K562 (cell line): ENCODE results near the gene ZFAND3. TPM values are rescaled to one million over a fixed set of nuclear protein-coding genes. Genes with fewer than 3 reads are reported as not detected.

ENCODE experiments used
- ATAC-seq: fragments of 200-7000 bp; cut with Tn5 transposase; 3 replicates; pipeline ENCODE4 v1.9.1; 2020; ENCODE audit warnings: moderate library complexity
- BruUV-seq: library from RNA; stranded (reverse); fragments of 400-500 nt; replicated peaks from 2 replicates; lab custom pipeline; 2021; lab: Mats Ljungman, UMichigan
- CTCF ChIA-PET: fragments of 300-600 bp; formaldehyde crosslinking; extraction: SDS; loops from one replicate; lab custom pipeline; 2021; ENCODE audit warnings: low intra/inter-chr PET ratio; lab: Yijun Ruan, JAX
- POLR2A ChIA-PET: fragments of 300-600, 350-650 bp; sonication (Branson Sonifier 250); formaldehyde crosslinking; extraction: SDS; loops from one replicate; lab custom pipeline; 2021; ENCODE audit warnings: antibody characterized with exemption, inconsistent platforms; lab: Yijun Ruan, JAX
- DNase-seq, 4 experiments: peaks; one replicate each; pipeline versions ENCODE4 v3.0.0 to v3.0.0-alpha.2; 2011 to 2018; ENCODE audit warnings: low spot score in 3 of 4, mixed read lengths in 3 of 4; ENCODE audit errors: extremely low read depth in 1 of 4
- FAIRE-seq: peaks from 2 replicates; lab custom pipeline; 2011; peaks lifted over from hg19 to GRCh38; lab: Jason Lieb, UNC
- H2AFZ ChIP-seq: 2 replicates; pipeline ENCODE4 v1.6.0; 2011; ENCODE audit warnings: low read depth, low read length, control low read depth, inconsistent platforms
- H3K27ac ChIP-seq: fragments of 200-600 bp; 3 replicates; pipeline ENCODE4 v1.8.0; 2011; ENCODE audit warnings: low read depth, mild to moderate bottlenecking, control low read depth, inconsistent platforms, low read length, moderate library complexity, mixed read lengths; ENCODE audit errors: extremely low read depth
- H3K27me3 ChIP-seq, 2 experiments: fragments of 300-600 bp in 1 of 2; 2 replicates in 1 of 2; 3 replicates in 1 of 2; pipeline versions ENCODE4 v1.6.0 to v1.8.0; 2011; ENCODE audit warnings: inconsistent platforms in 2 of 2, low read length in 2 of 2, mild to moderate bottlenecking in 1 of 2, mixed read lengths in 1 of 2, moderate library complexity in 1 of 2; ENCODE audit not compliant: control insufficient read depth in 2 of 2, insufficient read depth in 2 of 2
- H3K36me3 ChIP-seq: fragments of 300-600 bp; 3 replicates; pipeline ENCODE4 v1.8.0; 2011; ENCODE audit warnings: mild to moderate bottlenecking, low read length, inconsistent platforms; ENCODE audit not compliant: control insufficient read depth, insufficient read depth
- H3K4me1 ChIP-seq, 2 experiments: fragments of 200-600 bp in 1 of 2; replicated peaks in 1 of 2; 2 replicates in 1 of 2; 3 replicates in 1 of 2; pipeline versions ENCODE4 v1.5.1 to v1.8.0; 2011; ENCODE audit warnings: inconsistent platforms in 2 of 2, low read length in 2 of 2, mild to moderate bottlenecking in 1 of 2, mixed read lengths in 1 of 2, moderate library complexity in 1 of 2; ENCODE audit not compliant: control insufficient read depth in 2 of 2, insufficient read depth in 2 of 2
- H3K4me2 ChIP-seq: 2 replicates; pipeline ENCODE4 v1.6.1; 2011; ENCODE audit warnings: low read length, control low read depth, inconsistent platforms, mixed read lengths; ENCODE audit not compliant: insufficient read depth
- H3K4me3 ChIP-seq: fragments of 200-600 bp; sonication (generic), shearing (Covaris generic); 2 replicates; pipeline ENCODE4 v1.5.1; 2016; ENCODE audit warnings: control low read depth, inconsistent platforms
- H3K79me2 ChIP-seq: fragments of 200-600 bp; 3 replicates; pipeline ENCODE4 v1.8.0; 2011; ENCODE audit warnings: low read length, inconsistent platforms; ENCODE audit not compliant: control insufficient read depth, insufficient read depth
- H3K9ac ChIP-seq, 2 experiments: 2 replicates each; pipeline versions ENCODE4 v1.6.0 to v1.6.1; 2011; ENCODE audit warnings: low read depth in 2 of 2, low read length in 2 of 2, control low read depth in 1 of 2, inconsistent platforms in 1 of 2, mild to moderate bottlenecking in 1 of 2, mixed read lengths in 1 of 2; ENCODE audit not compliant: insufficient read depth in 1 of 2
- H3K9me1 ChIP-seq: one replicate; pipeline ENCODE4 v1.6.0; 2011; ENCODE audit warnings: inconsistent platforms, mild to moderate bottlenecking, low read length, moderate library complexity; ENCODE audit not compliant: control insufficient read depth, insufficient read depth
- H3K9me3 ChIP-seq: replicated peaks from 2 replicates; pipeline ENCODE4 v1.5.1; 2011; ENCODE audit warnings: low read depth, low read length, inconsistent platforms; ENCODE audit not compliant: control insufficient read depth, insufficient read depth
- H4K20me1 ChIP-seq: replicated peaks from 2 replicates; pipeline ENCODE4 v1.6.1; 2011; ENCODE audit warnings: low read length, inconsistent platforms, mixed read lengths; ENCODE audit not compliant: control insufficient read depth, insufficient read depth
- CBX5 ChIP-seq: IDR thresholded peaks from 2 replicates; pipeline ENCODE4 v1.6.1; 2014; ENCODE audit warnings: low read depth, borderline replicate concordance
- CCNT2 ChIP-seq: IDR thresholded peaks from 2 replicates; pipeline ENCODE4 v1.6.1; 2011; ENCODE audit warnings: borderline replicate concordance, low read depth, mild to moderate bottlenecking, moderate library complexity, mixed read lengths, low read length; ENCODE audit not compliant: insufficient read length; ENCODE audit errors: extremely low read depth
- GABPA ChIP-seq: fragments of 200-800 bp; sonication (Bioruptor generic); conservative IDR thresholded peaks from 2 replicates; pipeline ENCODE4 v1.6.1; 2016; ENCODE audit warnings: low read depth, missing genetic modification characterization, missing compliant biosample characterization
- HNRNPH1 ChIP-seq: fragments of 200-400 bp; formaldehyde crosslinking; optimal IDR thresholded peaks from 2 replicates; pipeline ENCODE3; 2017; ENCODE audit warnings: low read depth, mild to moderate bottlenecking, low read length, moderate library complexity
- MEF2D ChIP-seq: conservative IDR thresholded peaks from 2 replicates; pipeline ENCODE4 v1.6.1; 2016; ENCODE audit warnings: low read depth, missing genetic modification characterization, missing compliant biosample characterization
- MTA2 ChIP-seq: fragments of 450-650 bp; IDR thresholded peaks from 2 replicates; pipeline ENCODE4 v1.6.1; 2016; ENCODE audit warnings: low read depth
- NCOA6 ChIP-seq: fragments of 450-650 bp; IDR thresholded peaks from 2 replicates; pipeline ENCODE4 v1.6.1; 2017; ENCODE audit warnings: mild to moderate bottlenecking
- NFXL1 ChIP-seq: fragments of 450-650 bp; formaldehyde crosslinking; IDR thresholded peaks from 2 replicates; pipeline ENCODE4 v1.4.0; 2021; ENCODE audit warnings: mild to moderate bottlenecking
- NR2C2 ChIP-seq, 2 experiments: fragments of 200-800 bp in 1 of 2; sonication (Bioruptor generic) in 1 of 2; sonication (generic) in 1 of 2; formaldehyde crosslinking in 1 of 2; IDR thresholded peaks; 2 replicates each; pipeline versions ENCODE4 v1.6.1 to v1.8.0; 2016 to 2022; ENCODE audit warnings: mild to moderate bottlenecking in 1 of 2, missing compliant biosample characterization in 1 of 2, missing genetic modification characterization in 1 of 2, missing genetic modification reagents in 1 of 2
- PML ChIP-seq: IDR thresholded peaks from 2 replicates; pipeline ENCODE4 v1.6.1; 2012; ENCODE audit warnings: low read length, inconsistent platforms
- TRIM28 ChIP-seq: fragments of 450-650 bp; IDR thresholded peaks from 2 replicates; pipeline ENCODE4 v1.6.1; 2017
- ZNF436 ChIP-seq: fragments of 250-450, 450-650 bp; sonication (Bioruptor Pico); formaldehyde crosslinking; IDR thresholded peaks from 2 replicates; pipeline ENCODE4 v1.7.0; 2020; ENCODE audit warnings: mild to moderate bottlenecking
- ZNF57 ChIP-seq: fragments of 450-650 bp; formaldehyde crosslinking; IDR thresholded peaks from 2 replicates; pipeline ENCODE4 v1.4.0; 2020; ENCODE audit warnings: mild to moderate bottlenecking, moderate library complexity
- ZNF644 ChIP-seq: fragments of 200-800 bp; sonication (Bioruptor generic); IDR thresholded peaks from 2 replicates; pipeline ENCODE4 v1.6.1; 2016; ENCODE audit warnings: low read depth, missing genetic modification characterization, missing compliant biosample characterization
- ZNF707 ChIP-seq: fragments of 250-450 bp; sonication (Bioruptor Pico); conservative IDR thresholded peaks from 2 replicates; pipeline ENCODE4 v1.8.0; 2022; ENCODE audit warnings: inconsistent platforms, mild to moderate bottlenecking, moderate library complexity
- ZSCAN32 ChIP-seq: fragments of 450-650 bp; formaldehyde crosslinking; IDR thresholded peaks from 2 replicates; pipeline ENCODE4 v1.4.0; 2020; ENCODE audit warnings: mild to moderate bottlenecking, moderate library complexity
- WGBS: fragments of 100-300 bp; shearing (Covaris generic); methylation state at CpG from one replicate; pipeline ENCODE4 v1.1.6; 2016; ENCODE audit warnings: low coverage, mixed read lengths; ENCODE audit not compliant: insufficient coverage; ENCODE audit errors: missing lambda C conversion rate; 5-methylcytosine and 5-hydroxymethylcytosine counted together
- in situ Hi-C: fragments of 300-500 bp; cut with MboI; formaldehyde crosslinking; loops from 4 replicates; pipeline ENCODE4 v1.15.0; 2018; ENCODE audit warnings: inconsistent platforms, mixed read lengths
- intact Hi-C: fragments of 100-400 bp; cut with micrococcal nuclease; formaldehyde crosslinking; loops from 2 replicates; pipeline ENCODE4 v1.14.2; 2022
- polyA plus RNA-seq, 8 experiments: library from polyadenylated mRNA; depleted of rRNA in 4 of 8; stranded (reverse) in 5 of 8; unstranded in 3 of 8; fragments of >200 nt; fragmentation: Nextera tagmentation in 2 of 8; fragmentation: Illumina TruSeq in 1 of 8; extraction: Ambion mirVana in 2 of 8; extraction: Trizol in 1 of 8; gene quantifications; 2 replicates each; pipeline versions ENCODE4 v1.2.1 to v1.2.3, GENCODE V29; 2011 to 2014; ENCODE audit warnings: inconsistent platforms in 1 of 8, missing spikeins in 1 of 8
- total RNA-seq, 7 experiments: library from RNA; depleted of rRNA in 6 of 7; stranded (reverse); fragments of >200 nt in 6 of 7; fragmentation: Illumina TruSeq in 2 of 7; extraction: Trizol in 2 of 7; gene quantifications; 2 replicates each; pipeline versions ENCODE4 v1.2.1 to v1.2.3, GENCODE V29; 2011 to 2021; ENCODE audit warnings: low replicate concordance in 1 of 7
- TF ChIP-seq, protein P1 (sequence below): IDR thresholded peaks from 2 replicates; pipeline ENCODE4 v1.6.1; 2011; ENCODE audit warnings: borderline replicate concordance, low read depth, mild to moderate bottlenecking, moderate library complexity, low read length; ENCODE audit not compliant: insufficient read depth, poor library complexity, severe bottlenecking
- TF ChIP-seq, protein P2 (sequence below): sonication (generic); formaldehyde crosslinking; IDR thresholded peaks from 2 replicates; pipeline ENCODE4 v1.8.1; 2023; ENCODE audit warnings: mild to moderate bottlenecking, missing genetic modification reagents

The ZFAND3 gene
- total and polyA plus RNA-seq, 9 of the 15 experiments (the other 6 are each of a cell fraction or from before 2014, with no cell fraction given) = 0.81 to 26.6 (median 11.8) TPM

DNA sequence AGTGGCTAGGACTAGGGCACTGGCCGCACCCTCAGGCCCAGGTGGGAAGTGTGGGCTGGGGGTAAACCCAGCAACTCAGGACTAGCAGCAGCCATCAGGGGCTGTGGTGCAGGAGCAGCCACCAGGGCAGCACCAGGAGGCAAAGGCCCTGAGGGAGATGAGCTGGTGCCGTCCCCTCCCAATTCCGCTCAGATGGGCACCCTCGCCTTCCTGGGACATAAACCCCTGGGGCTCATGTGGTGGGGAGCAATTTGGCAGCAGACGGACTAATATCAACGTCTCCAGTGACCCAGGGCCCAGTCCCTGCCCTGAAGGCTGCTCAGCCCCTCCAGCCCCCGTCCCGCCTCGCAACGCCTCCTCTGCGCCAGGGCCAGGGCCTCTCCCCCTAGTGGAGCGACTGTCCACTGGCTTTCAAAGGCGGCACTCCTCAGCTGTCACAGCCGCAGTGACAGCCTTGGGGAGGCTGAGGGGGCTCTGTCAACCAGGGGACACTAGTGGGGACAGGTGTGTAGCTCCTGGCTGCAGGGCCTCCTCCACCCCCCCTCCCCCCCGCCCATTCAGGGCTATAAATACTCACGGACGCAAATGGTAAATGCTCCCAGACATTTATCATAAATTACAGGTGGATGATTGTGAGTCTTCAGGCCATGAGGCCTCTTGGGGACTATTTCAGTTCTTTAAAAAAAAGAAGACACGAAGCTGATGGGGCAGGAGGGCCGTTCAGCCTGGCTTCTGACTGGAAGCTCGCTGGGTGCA is 349.9 kb downstream of the ZFAND3 start:
- FAIRE-seq (no peak), ATAC-seq (peak; percentile 58), DNase-seq (no peak)
- H3K9me1 ChIP-seq = no peaks in the 10 kb centered on the region
- no peaks in the 10 kb centered on the region for H3K9me3 ChIP-seq
- H2AFZ ChIP-seq = no peak overlapping the region
- H3K4me2 ChIP-seq = no peak overlapping the region
- no TSS peak for BruUV-seq
- CTCF ChIA-PET = no interaction called here
- no peaks in the 10 kb centered on the region for H3K79me2 ChIP-seq
- no peak overlapping the region for H3K27ac ChIP-seq
- in situ Hi-C loops (no loop called here), intact Hi-C loops (no loop called here)
- 36% methylated on average over 19 of the region's 20 CpGs for WGBS
- no peak overlapping the region for H3K4me3 ChIP-seq
- POLR2A ChIA-PET = interaction anchor here (0.7 kb wide), 1 partner anchor 45 kb away, joined by 3 read pairs; no protein-coding TSS in a partner anchor
- H3K9ac ChIP-seq = no peak overlapping the region
- no peaks in the 10 kb centered on the region for H3K36me3 ChIP-seq
- peaks cover 16 to 25% of the 10 kb centered on the region in 2 experiments; a peak in 4 of 5 replicates for H3K27me3 ChIP-seq
- H4K20me1 ChIP-seq = peaks cover 18% of the 10 kb centered on the region
- peaks cover 0 to 28% of the 10 kb centered on the region in 2 experiments; a peak in 2 of 5 replicates for H3K4me1 ChIP-seq
- TF ChIP-seq ZNF57 (CRISPR knock-in tag) = no peak
- TF ChIP-seq NFXL1 (CRISPR knock-in tag) = no peak
- no peak for TF ChIP-seq ZNF644 (tag)
- no peak for TF ChIP-seq HNRNPH1
- no peak for TF ChIP-seq GABPA (tag)
- no peak for TF ChIP-seq PML
- TF ChIP-seq NR2C2 (CRISPR knock-in tag; IDR thresholded peaks at IDR 0.05) = no peak
- TF ChIP-seq NR2C2 (tag; IDR thresholded peaks at IDR 0.05) = no peak
- TF ChIP-seq TRIM28 = no peak
- TF ChIP-seq MTA2 = no peak
- TF ChIP-seq, protein P1, sequence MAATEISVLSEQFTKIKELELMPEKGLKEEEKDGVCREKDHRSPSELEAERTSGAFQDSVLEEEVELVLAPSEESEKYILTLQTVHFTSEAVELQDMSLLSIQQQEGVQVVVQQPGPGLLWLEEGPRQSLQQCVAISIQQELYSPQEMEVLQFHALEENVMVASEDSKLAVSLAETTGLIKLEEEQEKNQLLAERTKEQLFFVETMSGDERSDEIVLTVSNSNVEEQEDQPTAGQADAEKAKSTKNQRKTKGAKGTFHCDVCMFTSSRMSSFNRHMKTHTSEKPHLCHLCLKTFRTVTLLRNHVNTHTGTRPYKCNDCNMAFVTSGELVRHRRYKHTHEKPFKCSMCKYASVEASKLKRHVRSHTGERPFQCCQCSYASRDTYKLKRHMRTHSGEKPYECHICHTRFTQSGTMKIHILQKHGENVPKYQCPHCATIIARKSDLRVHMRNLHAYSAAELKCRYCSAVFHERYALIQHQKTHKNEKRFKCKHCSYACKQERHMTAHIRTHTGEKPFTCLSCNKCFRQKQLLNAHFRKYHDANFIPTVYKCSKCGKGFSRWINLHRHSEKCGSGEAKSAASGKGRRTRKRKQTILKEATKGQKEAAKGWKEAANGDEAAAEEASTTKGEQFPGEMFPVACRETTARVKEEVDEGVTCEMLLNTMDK = peak; percentile 50
- TF ChIP-seq CCNT2 = no peak
- TF ChIP-seq ZSCAN32 (CRISPR knock-in tag) = no peak
- TF ChIP-seq ZNF436 (CRISPR knock-in tag) = no peak
- no peak for TF ChIP-seq NCOA6
- TF ChIP-seq, protein P2, sequence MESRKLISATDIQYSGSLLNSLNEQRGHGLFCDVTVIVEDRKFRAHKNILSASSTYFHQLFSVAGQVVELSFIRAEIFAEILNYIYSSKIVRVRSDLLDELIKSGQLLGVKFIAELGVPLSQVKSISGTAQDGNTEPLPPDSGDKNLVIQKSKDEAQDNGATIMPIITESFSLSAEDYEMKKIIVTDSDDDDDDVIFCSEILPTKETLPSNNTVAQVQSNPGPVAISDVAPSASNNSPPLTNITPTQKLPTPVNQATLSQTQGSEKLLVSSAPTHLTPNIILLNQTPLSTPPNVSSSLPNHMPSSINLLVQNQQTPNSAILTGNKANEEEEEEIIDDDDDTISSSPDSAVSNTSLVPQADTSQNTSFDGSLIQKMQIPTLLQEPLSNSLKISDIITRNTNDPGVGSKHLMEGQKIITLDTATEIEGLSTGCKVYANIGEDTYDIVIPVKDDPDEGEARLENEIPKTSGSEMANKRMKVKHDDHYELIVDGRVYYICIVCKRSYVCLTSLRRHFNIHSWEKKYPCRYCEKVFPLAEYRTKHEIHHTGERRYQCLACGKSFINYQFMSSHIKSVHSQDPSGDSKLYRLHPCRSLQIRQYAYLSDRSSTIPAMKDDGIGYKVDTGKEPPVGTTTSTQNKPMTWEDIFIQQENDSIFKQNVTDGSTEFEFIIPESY = peak; percentile 55; the same call in 1 of the 2 replicates
- no peak for TF ChIP-seq MEF2D (tag)
- TF ChIP-seq CBX5 = no peak
- no peak for TF ChIP-seq ZNF707 (CRISPR knock-in tag)
